Hepatocyte (in vitro differentiated cells): ENCODE measurements around the gene GYS1.

Source experiments
- EZH2 ChIP-seq: fragments of 200-600 bp; sonication (generic); IDR thresholded peaks from 2 replicates; pipeline ENCODE4 v1.6.1; 2016; ENCODE audit warnings: antibody characterized with exemption, mild to moderate bottlenecking, borderline replicate concordance
- EZH2phosphoT487 ChIP-seq: fragments of 200-600 bp; sonication (generic); IDR thresholded peaks from one replicate; pipeline ENCODE4 v1.6.1; 2018; ENCODE audit warnings: antibody characterized with exemption, mild to moderate bottlenecking, low read depth, moderate library complexity; ENCODE audit not compliant: unreplicated experiment, severe bottlenecking
- TF ChIP-seq, protein P1 (sequence below): fragments of 200-600 bp; sonication (generic); IDR thresholded peaks from 2 replicates; pipeline ENCODE4 v1.5.1; 2016; ENCODE audit warnings: antibody characterized with exemption, mild to moderate bottlenecking; ENCODE audit not compliant: poor library complexity

DNA sequence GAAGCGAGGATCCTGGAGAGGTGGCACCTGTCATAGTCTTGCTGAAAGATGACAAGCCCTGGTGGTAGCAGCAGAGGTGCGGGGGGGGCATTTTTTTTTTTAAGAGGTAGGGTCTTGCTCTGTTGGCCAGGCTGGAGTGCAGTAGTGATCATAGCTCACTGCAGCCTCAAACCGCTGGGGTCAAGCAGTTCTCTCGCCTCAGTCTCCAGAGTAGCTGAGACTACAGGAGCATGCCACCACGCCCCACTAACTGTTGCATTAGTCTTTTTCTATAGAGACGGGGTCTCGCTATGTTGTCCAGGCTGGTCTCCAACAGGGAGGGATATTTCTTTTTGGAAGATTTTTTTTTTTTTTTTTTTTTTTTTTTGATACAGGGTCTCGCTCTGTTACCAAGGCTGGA, 35.1 kb downstream of the GYS1 start:
- TF ChIP-seq, protein P1, sequence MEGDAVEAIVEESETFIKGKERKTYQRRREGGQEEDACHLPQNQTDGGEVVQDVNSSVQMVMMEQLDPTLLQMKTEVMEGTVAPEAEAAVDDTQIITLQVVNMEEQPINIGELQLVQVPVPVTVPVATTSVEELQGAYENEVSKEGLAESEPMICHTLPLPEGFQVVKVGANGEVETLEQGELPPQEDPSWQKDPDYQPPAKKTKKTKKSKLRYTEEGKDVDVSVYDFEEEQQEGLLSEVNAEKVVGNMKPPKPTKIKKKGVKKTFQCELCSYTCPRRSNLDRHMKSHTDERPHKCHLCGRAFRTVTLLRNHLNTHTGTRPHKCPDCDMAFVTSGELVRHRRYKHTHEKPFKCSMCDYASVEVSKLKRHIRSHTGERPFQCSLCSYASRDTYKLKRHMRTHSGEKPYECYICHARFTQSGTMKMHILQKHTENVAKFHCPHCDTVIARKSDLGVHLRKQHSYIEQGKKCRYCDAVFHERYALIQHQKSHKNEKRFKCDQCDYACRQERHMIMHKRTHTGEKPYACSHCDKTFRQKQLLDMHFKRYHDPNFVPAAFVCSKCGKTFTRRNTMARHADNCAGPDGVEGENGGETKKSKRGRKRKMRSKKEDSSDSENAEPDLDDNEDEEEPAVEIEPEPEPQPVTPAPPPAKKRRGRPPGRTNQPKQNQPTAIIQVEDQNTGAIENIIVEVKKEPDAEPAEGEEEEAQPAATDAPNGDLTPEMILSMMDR: no peak
- TF ChIP-seq EZH2 (no peak), EZH2phosphoT487 (no peak)
